Activated CD4-positive, alpha-beta T cell treated with anti-CD3 and anti-CD28 coated beads for 36 hours (primary cell): Measurements from ENCODE around the gene PLK1. TPM values are rescaled to one million over a fixed set of nuclear protein-coding genes. Genes with fewer than 3 reads are reported as not detected.
"Not testable (repeated sequence)": the region's sequence is repeated elsewhere in the genome, so short reads cannot be mapped to it uniquely, and the experiment has no call there.

Source experiments
- ATAC-seq: fragments of 200-7000 bp; cut with Tn5 transposase; one replicate; pipeline ENCODE4 v1.10.0; 2021; ENCODE audit warnings: mild to moderate bottlenecking, moderate library complexity
- CTCF ChIA-PET: fragments of 350-600 bp; sonication (Branson Sonifier 250); formaldehyde crosslinking; loops from one replicate; lab custom pipeline; 2021; ENCODE audit warnings: antibody characterized with exemption; lab: Charles Lee
- POLR2A ChIA-PET: fragments of 350-600 bp; sonication (Branson Sonifier 250); formaldehyde crosslinking; loops from one replicate; lab custom pipeline; 2021; ENCODE audit warnings: antibody characterized with exemption, inconsistent platforms; lab: Charles Lee
- DNase-seq: peaks from one replicate; pipeline ENCODE4 v3.0.0-alpha.2; 2020
- H3K27ac Mint-ChIP-seq: one replicate; pipeline ENCODE4 v1.8.0; 2021; ENCODE audit warnings: mixed read lengths
- H3K27me3 Mint-ChIP-seq: one replicate; pipeline ENCODE4 v1.8.0; 2021; ENCODE audit warnings: mixed read lengths
- H3K36me3 Mint-ChIP-seq: one replicate; pipeline ENCODE4 v1.8.0; 2021; ENCODE audit warnings: low read depth, mixed read lengths
- H3K4me1 Mint-ChIP-seq: one replicate; pipeline ENCODE4 v1.8.0; 2021; ENCODE audit warnings: mixed read lengths
- H3K4me3 Mint-ChIP-seq: one replicate; pipeline ENCODE4 v1.8.0; 2021; ENCODE audit warnings: mild to moderate bottlenecking, moderate library complexity, mixed read lengths
- H3K9me3 Mint-ChIP-seq: one replicate; pipeline ENCODE4 v1.8.0; 2021; ENCODE audit warnings: low read depth, mixed read lengths
- intact Hi-C, 2 experiments: fragments of 100-400 bp; cut with DNase I in 1 of 2; cut with micrococcal nuclease in 1 of 2; formaldehyde crosslinking; loops; one replicate each; pipeline versions ENCODE4 v1.14.2 to v1.15.1; 2022 to 2024; cut with DNase I, micrococcal nuclease
- total RNA-seq, 2 experiments: library from RNA; stranded (reverse); gene quantifications; one replicate each; pipeline ENCODE4 v1.2.3, GENCODE V29; 2021

PLK1 gene
- total RNA-seq, 2 experiments from 2014 or later, result 91.4 to 120 TPM

DNA sequence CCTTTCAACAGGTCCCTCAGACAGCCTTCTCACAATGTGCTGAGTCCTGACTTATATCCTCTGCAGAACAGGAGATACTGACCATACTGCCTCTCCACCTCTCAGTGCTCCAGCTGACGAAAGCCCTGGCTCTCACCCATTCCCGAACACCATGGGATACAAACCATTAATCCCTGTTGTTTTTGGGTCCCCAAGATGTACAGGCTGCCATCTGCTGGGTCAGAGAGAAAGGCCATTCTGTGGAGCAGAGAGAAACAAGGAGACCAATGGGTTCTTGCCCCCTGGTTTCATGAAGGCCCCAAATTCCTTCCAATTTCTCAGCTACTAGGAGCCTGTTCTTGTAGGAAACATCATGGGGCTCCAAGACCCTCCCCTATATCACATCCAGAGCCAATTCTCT, 31.3 kb downstream of the PLK1 start:
- H3K36me3 Mint-ChIP-seq, result no peaks in the 10 kb centered on the region
- CTCF ChIA-PET, result no interaction called here
- H3K4me1 Mint-ChIP-seq, result no peaks in the 10 kb centered on the region
- peaks cover 30% of the 10 kb centered on the region for H3K27me3 Mint-ChIP-seq
- peaks cover 10% of the 10 kb centered on the region for H3K9me3 Mint-ChIP-seq
- DNase-seq (no peak), ATAC-seq (no peak)
- intact Hi-C loops, result no loop called here
- no peak overlapping the region for H3K27ac Mint-ChIP-seq
- POLR2A ChIA-PET, result no interaction called here
- no peak overlapping the region for H3K4me3 Mint-ChIP-seq

DNA sequence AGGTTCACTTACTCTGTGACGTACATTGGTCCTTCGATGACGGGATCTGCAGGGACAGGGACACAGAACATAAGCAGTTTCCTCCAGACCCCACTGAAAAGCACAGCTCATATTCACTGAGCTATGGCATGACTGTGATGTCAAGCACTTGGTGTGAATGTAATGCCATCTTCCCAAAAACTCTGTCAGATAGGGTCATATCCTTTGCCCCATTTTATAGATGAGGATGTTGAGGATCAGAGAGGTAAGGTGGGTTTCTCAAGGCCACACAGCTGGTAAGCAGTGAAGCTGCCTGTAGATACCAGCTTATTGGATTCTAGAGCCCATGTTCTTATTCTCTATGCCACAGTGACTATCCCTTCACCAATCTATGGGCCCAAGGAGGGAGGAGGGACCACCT, 31.8 kb downstream of the PLK1 start:
- ChIA-PET POLR2A (no interaction called here), CTCF (no interaction called here)
- peaks cover 10% of the 10 kb centered on the region for H3K9me3 Mint-ChIP-seq
- ATAC-seq (no peak), DNase-seq (no peak)
- no peaks in the 10 kb centered on the region for H3K4me1 Mint-ChIP-seq
- intact Hi-C loops, result no loop called here
- H3K27ac Mint-ChIP-seq, result no peak overlapping the region
- peaks cover 28% of the 10 kb centered on the region for H3K27me3 Mint-ChIP-seq
- H3K36me3 Mint-ChIP-seq, result no peaks in the 10 kb centered on the region
- no peak overlapping the region for H3K4me3 Mint-ChIP-seq

DNA sequence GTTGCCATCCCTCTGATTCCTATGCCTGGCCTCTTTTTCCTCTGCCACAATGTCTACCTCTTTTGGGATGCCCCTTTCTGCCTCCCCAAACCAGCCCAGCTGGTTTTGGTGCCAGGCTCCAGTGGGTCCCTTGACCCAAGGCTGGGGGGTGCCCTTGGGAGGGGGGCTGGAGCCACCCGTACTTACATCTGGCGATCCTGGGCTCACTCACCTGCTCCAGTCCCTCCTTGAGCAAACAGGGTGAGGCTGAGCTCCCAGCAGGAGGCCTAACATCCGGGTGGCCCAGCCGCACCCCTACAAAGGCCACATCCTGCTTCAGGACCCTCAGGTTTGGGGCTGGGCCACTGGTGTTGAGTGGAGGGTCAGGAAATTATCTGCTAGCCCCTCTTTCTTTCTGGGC, 33.1 kb downstream of the PLK1 start:
- DNase-seq (no peak), ATAC-seq (no peak)
- H3K27ac Mint-ChIP-seq, result no peak overlapping the region
- no peaks in the 10 kb centered on the region for H3K4me1 Mint-ChIP-seq
- ChIA-PET CTCF (interaction anchor here (0.6 to 1.1 kb wide), 2 partner anchors 11 to 381 kb away, joined by 3 read pairs; no protein-coding TSS in a partner anchor), POLR2A (no interaction called here)
- peaks cover 28% of the 10 kb centered on the region for H3K27me3 Mint-ChIP-seq
- intact Hi-C loops, result no loop called here
- peaks cover 10% of the 10 kb centered on the region for H3K9me3 Mint-ChIP-seq
- H3K36me3 Mint-ChIP-seq, result no peaks in the 10 kb centered on the region
- no peak overlapping the region for H3K4me3 Mint-ChIP-seq

DNA sequence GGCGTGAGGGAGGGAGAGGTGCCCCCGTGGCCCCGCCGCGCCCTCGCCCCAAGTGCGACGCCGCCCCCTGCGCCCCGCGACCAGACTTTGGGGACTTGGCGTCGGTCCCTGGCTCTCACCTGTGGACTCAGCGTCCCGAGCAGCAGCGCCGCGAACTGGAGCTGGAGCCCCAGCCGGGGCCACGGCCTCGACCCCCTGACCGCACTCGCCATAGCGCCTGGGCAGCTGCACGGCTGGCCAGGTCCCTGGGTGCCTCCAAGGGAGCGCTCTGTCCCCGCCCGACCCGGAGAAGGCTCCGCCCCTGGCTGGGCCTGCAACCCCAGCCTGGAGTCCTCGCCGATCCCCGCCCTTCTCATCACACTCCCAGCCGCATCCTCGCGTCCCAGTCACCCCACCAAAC, 34.3 kb downstream of the PLK1 start, which contains the start of gene ERN2:
ERN2 (minus strand) TSS at position 247 of the 400 bp plus-strand sequence; CDS start at position 212, 35 bp downstream.
- ATAC-seq (no peak), DNase-seq (no peak)
- no peak within 1 kb of the TSS for H3K27ac Mint-ChIP-seq
- H3K4me1 Mint-ChIP-seq, result no peaks in the 10 kb centered on the region
- ChIA-PET POLR2A (no interaction called here), CTCF (no interaction called here)
- peaks cover 10% of the 10 kb centered on the region for H3K9me3 Mint-ChIP-seq
- H3K4me3 Mint-ChIP-seq, result no peak within 1 kb of the TSS
- intact Hi-C loops, result no loop called here
- peaks cover 34% of the 10 kb centered on the region for H3K27me3 Mint-ChIP-seq
- no peaks in the 10 kb centered on the region for H3K36me3 Mint-ChIP-seq

DNA sequence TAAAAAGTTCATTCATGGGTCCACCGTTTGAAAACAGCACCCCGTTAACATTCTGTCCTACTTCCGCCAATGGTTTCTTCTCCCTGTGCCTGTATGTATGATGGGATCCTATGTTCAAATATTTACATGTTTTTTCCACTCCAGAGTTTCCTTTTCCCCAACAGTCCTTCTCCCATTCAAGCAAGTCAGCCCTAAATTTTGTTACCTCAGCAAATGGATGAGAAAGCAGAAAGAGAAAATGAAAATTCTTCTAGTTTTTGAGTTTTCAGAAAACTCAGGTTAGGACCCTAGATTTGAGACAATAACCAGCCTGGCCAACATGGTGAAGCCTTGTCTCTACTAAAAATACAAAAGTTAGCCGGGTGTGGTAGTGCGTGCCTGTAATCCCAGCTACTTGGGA, 37.8 kb downstream of the PLK1 start:
- Mint-ChIP-seq H3K27me3 (peaks cover 30% of the 10 kb centered on the region), H3K4me1 (no peaks in the 10 kb centered on the region), H3K27ac (no peak overlapping the region), H3K4me3 (no peak overlapping the region), H3K9me3 (no peaks in the 10 kb centered on the region), H3K36me3 (no peaks in the 10 kb centered on the region)
- intact Hi-C loops, result no loop called here
- ChIA-PET POLR2A (no interaction called here), CTCF (no interaction called here)
- no peak for ATAC-seq
- DNase-seq, result no peak

DNA sequence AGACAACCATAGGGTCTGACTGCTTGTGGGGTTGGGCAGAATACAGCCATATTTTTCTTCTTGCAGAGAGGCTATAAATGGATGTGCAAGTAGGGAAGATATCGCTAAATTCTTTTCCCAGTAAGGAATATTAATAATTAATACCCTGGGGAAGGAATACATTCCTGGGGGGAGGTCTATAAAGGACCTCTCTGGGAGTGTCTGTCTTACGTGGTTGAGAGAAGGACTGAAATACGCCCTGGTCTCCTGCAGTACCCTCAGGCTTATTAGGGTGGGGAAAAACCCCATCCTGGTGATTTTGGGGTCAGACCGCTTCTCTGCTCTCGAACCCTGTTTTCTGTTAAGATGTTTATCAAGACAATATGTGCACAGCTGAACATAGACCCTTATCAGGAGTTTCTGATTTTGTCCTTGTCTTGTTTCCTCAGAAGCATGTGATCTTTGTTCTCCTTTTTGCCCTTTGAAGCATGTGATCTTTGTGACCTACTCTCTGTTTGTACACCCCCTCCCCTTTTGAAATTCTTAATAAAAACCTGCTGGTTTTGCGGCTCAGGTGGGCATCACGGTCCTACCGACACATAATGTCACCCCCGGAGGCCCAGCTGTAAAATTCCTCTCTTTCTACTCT, 44.0 kb downstream of the PLK1 start:
- H3K27ac Mint-ChIP-seq, POLR2A ChIA-PET, ATAC-seq, H3K9me3 Mint-ChIP-seq, DNase-seq, H3K4me3 Mint-ChIP-seq, intact Hi-C loops, H3K36me3 Mint-ChIP-seq, H3K4me1 Mint-ChIP-seq: not testable (repeated sequence)
- H3K27me3 Mint-ChIP-seq, result peaks cover 19% of the 10 kb centered on the region
- CTCF ChIA-PET, result interaction anchor here (0.6 kb wide), 1 partner anchor 891 kb away, joined by 3 read pairs; no protein-coding TSS in a partner anchor

DNA sequence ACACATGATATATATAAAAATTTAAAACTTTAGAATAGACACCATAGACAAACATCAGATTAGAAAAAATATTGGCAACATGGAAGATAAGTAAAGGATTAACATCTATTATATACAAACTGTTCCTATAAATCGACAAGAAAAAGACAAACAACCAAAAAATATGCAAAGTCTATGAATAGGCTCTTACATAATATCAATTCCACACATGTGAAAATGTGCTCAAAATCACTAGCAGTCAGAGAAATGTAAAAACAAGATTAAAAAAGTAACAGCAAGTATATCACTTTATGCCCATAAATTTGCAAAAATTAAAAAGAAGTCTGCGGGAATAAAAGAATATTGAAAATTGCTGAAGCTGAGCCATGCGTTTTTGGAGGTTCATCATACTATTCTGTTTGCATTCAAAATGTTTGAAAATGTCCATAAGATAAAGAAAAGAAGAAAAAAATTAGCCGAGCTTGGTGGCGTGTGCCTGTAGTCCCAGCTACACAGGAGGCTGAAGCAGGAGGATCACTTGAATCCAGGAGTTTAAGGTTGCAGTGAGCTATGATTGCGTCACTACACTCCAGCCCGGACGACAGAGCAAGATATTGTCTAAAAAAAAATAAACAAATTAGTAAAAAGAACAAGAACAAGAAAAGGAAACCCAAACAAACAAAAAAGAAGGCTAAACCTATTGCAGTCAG, 45.6 kb downstream of the PLK1 start:
- H3K9me3 Mint-ChIP-seq, result peaks cover 6% of the 10 kb centered on the region
- H3K4me1 Mint-ChIP-seq, result peaks cover 5% of the 10 kb centered on the region
- H3K4me3 Mint-ChIP-seq, result no peak overlapping the region
- H3K27ac Mint-ChIP-seq, result no peak overlapping the region
- no peaks in the 10 kb centered on the region for H3K36me3 Mint-ChIP-seq
- H3K27me3 Mint-ChIP-seq, result peaks cover 19% of the 10 kb centered on the region
- ChIA-PET POLR2A (no interaction called here), CTCF (interaction anchor here (0.5 kb wide), 1 partner anchor 55 kb away, joined by 5 read pairs; no protein-coding TSS in a partner anchor)
- intact Hi-C loops, result no loop called here
- DNase-seq (no peak), ATAC-seq (no peak)

DNA sequence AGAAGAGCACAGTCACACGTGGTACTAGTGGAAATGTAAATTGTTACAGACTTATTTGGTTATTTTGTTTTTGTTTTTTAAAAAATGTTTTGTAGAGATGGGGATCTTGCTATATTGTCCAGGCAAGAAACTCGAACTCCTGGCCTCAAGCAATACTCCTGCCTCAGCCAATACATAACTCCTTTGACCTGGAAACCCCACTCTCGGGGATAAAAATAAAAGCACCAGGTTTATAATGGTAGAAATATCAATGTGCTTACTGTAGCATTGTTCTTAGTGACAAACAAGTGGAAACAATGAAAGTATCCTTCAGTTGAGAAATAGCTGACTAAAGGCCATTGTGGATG, 46.1 kb downstream of the PLK1 start:
- ATAC-seq (no peak), DNase-seq (no peak)
- H3K27me3 Mint-ChIP-seq, result peaks cover 22% of the 10 kb centered on the region
- H3K27ac Mint-ChIP-seq, result no peak overlapping the region
- peaks cover 6% of the 10 kb centered on the region for H3K9me3 Mint-ChIP-seq
- intact Hi-C loops, result no loop called here
- ChIA-PET POLR2A (no interaction called here), CTCF (interaction anchor here (0.5 kb wide), 1 partner anchor 56 kb away, joined by 5 read pairs; no protein-coding TSS in a partner anchor)
- H3K4me1 Mint-ChIP-seq, result peaks cover 5% of the 10 kb centered on the region
- H3K36me3 Mint-ChIP-seq, result no peaks in the 10 kb centered on the region
- H3K4me3 Mint-ChIP-seq, result no peak overlapping the region

DNA sequence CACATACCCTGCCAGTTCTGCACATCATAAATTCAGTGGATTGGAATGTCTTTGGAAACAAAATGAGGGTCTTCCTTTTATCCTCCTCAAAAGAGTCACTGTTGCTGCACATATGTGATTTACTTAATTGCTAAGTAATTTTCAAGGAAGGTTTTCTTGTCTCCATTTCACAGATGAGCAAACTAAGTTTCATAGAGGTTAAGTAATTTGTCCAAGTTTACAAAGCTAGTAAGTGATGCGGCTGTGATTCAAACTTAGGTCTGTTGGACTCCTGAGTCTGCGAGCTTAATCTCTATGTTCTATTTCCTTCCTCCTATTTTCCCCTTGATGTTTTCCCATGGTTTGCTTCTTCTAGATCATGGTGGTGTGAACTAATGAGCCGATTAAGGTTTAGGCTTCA, 48.0 kb downstream of the PLK1 start:
- intact Hi-C loops, result no loop called here
- ChIA-PET POLR2A (no interaction called here), CTCF (interaction anchor here (0.6 to 2.1 kb wide), 4 partner anchors 19 to 470 kb away, joined by 3 to 5 read pairs (median 4); no protein-coding TSS in a partner anchor)
- H3K27ac Mint-ChIP-seq, result no peak overlapping the region
- peaks cover 5% of the 10 kb centered on the region for H3K4me1 Mint-ChIP-seq
- DNase-seq (no peak), ATAC-seq (no peak)
- peaks cover 6% of the 10 kb centered on the region for H3K9me3 Mint-ChIP-seq
- H3K27me3 Mint-ChIP-seq, result peaks cover 23% of the 10 kb centered on the region
- no peaks in the 10 kb centered on the region for H3K36me3 Mint-ChIP-seq
- H3K4me3 Mint-ChIP-seq, result no peak overlapping the region

DNA sequence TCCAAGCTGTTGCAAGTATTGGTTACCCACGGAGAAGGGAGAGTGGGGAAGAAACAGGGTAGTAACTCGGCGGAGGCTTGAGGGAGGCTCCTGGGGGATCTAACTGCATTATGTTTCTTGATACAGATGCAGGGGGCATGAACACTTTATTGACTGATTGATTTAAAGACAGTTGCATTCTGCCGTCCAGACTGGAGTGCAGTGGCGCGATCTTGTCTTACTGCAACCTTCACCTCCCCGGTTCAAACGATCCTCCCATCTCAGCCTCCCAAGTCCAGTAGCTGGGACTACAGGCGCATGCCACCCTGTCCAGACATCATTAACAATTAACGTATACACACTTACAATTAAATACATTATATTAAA, 49.4 kb downstream of the PLK1 start:
- Mint-ChIP-seq H3K9me3 (peaks cover 2% of the 10 kb centered on the region), H3K36me3 (no peaks in the 10 kb centered on the region), H3K27ac (no peak overlapping the region), H3K4me1 (peaks cover 5% of the 10 kb centered on the region), H3K4me3 (no peak overlapping the region), H3K27me3 (peaks cover 17% of the 10 kb centered on the region)
- DNase-seq, result no peak
- POLR2A ChIA-PET, result no interaction called here
- ATAC-seq, result no peak
- CTCF ChIA-PET, result interaction anchor here (0.7 to 2.1 kb wide), 8 partner anchors 18 to 327 kb away, joined by 3 to 5 read pairs (median 3); no protein-coding TSS in a partner anchor
- intact Hi-C loops, result no loop called here

DNA sequence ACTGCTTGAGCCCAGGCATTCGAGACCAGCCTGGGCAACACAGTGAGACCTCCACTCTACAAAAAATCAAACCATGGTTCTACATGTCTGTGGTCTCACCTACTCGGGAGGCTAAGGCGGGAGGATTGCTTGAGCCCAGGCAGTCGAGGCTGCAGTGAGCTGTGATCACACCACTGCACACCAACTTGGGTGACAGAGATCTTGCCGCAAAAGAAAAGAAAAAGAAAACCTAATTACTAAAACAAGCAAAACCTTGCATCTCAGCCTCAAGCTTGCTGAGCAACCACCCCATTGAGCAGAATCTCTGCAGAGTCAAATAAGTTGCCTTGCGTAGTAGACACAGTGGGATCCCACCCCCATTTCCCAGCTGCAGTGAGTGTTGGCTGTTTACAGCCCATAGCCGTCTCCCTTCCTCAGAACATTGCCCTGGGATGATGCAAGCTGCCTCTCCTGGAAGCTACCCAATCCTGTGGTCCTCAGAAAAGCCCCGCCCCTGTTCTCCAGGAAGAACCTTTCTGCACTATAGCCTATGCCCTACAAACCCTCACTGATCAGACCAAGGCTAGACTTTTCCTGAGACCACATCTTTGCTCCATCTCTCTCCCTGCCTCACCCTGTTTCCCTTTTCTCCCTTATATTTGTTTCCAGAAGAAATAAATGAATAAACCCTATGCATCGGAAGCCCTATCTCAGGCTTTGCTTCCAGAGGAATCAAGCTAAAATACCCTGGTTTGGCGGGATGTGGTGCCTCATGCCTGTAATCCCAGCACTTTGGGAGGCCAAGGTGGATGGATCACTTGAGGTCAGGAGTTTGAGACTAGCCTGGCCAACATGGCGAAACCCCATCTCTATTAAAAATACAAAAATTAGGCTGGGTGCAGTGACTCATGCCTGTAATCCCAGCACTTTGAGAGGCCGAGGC, 51.1 kb downstream of the PLK1 start:
- DNase-seq, result no peak
- H3K9me3 Mint-ChIP-seq, result no peaks in the 10 kb centered on the region
- ChIA-PET CTCF (interaction anchor here (0.9 to 1.0 kb wide), 2 partner anchors 11 to 280 kb away, joined by 3 read pairs; no protein-coding TSS in a partner anchor), POLR2A (no interaction called here)
- no peak overlapping the region for H3K4me3 Mint-ChIP-seq
- H3K4me1 Mint-ChIP-seq, result peaks cover 8% of the 10 kb centered on the region
- peaks cover 11% of the 10 kb centered on the region for H3K27me3 Mint-ChIP-seq
- no peaks in the 10 kb centered on the region for H3K36me3 Mint-ChIP-seq
- H3K27ac Mint-ChIP-seq, result no peak overlapping the region
- no peak for ATAC-seq
- intact Hi-C loops, result loop anchor here in 1 of 2 experiments (10.0 kb wide), 1 partner anchor 525 kb away; the partner anchor contains the start of gene CACNG3
